Lower leg skin (tissue), 3 donors: ENCODE measurements around the gene MICAL2.

ENCODE experiments used
- CTCF ChIP-seq, 3 donors: fragments of 450-650 bp; IDR thresholded peaks; one replicate each; pipeline ENCODE4 v1.5.1; 2016; ENCODE audit warnings: antibody characterized with exemption in 3 of 3, mild to moderate bottlenecking in 3 of 3, moderate library complexity in 2 of 3
- POLR2A ChIP-seq, 2 donors: fragments of 450-650 bp; IDR thresholded peaks; one replicate each; pipeline ENCODE4 v1.6.1; 2016 to 2017; ENCODE audit warnings: antibody characterized with exemption in 2 of 2, mild to moderate bottlenecking in 1 of 2, moderate library complexity in 1 of 2

GRCh38 chr11:12192794-12193514 lies 82.6 kb downstream of the MICAL2 start:
- TF ChIP-seq POLR2A (IDR thresholded peaks at IDR 0.05) (no peak), CTCF (IDR thresholded peaks at IDR 0.05) (no peak)
